ENCODE results near the gene EID1.
"Not testable (repeated sequence)": the region's sequence is repeated elsewhere in the genome, so short reads cannot be mapped to it uniquely, and the experiment has no call there.

The EID1 gene

GRCh38 chr15:48890375-48890972 is 12.5 kb downstream of the EID1 start:
- no peaks in the 10 kb centered on the region for H3K9me3 ChIP-seq (ENCODE audit: insufficient read depth, low read depth, low read length)
- H3K36me3 ChIP-seq (ENCODE audit: insufficient read depth, low read length), result no peaks in the 10 kb centered on the region
- H3K4me3 ChIP-seq (ENCODE audit: low read length), result no peak overlapping the region
- no peak overlapping the region for H3K9ac ChIP-seq (ENCODE audit: low read depth, low read length)
- no peak overlapping the region for H3K27ac ChIP-seq (ENCODE audit: low read depth, low read length)
- WGBS, result 90% methylated on average over 10 of the region's 10 CpGs
- H3K27me3 ChIP-seq (ENCODE audit: insufficient read depth, low read length), result no peaks in the 10 kb centered on the region
- no peaks in the 10 kb centered on the region for H3K4me1 ChIP-seq (ENCODE audit: insufficient read depth, low read length)

GRCh38 chr15:48891232-48891765 is 13.4 kb downstream of the EID1 start:
- no peaks in the 10 kb centered on the region for H3K9me3 ChIP-seq (ENCODE audit: insufficient read depth, low read depth, low read length)
- H3K27me3 ChIP-seq (ENCODE audit: insufficient read depth, low read length), result no peaks in the 10 kb centered on the region
- H3K4me3 ChIP-seq (ENCODE audit: low read length), result no peak overlapping the region
- H3K9ac ChIP-seq (ENCODE audit: low read depth, low read length), result no peak overlapping the region
- 88% methylated on average over 6 of the region's 6 CpGs for WGBS
- no peak overlapping the region for H3K27ac ChIP-seq (ENCODE audit: low read depth, low read length)
- no peaks in the 10 kb centered on the region for H3K36me3 ChIP-seq (ENCODE audit: insufficient read depth, low read length)
- H3K4me1 ChIP-seq (ENCODE audit: insufficient read depth, low read length), result no peaks in the 10 kb centered on the region

DNA sequence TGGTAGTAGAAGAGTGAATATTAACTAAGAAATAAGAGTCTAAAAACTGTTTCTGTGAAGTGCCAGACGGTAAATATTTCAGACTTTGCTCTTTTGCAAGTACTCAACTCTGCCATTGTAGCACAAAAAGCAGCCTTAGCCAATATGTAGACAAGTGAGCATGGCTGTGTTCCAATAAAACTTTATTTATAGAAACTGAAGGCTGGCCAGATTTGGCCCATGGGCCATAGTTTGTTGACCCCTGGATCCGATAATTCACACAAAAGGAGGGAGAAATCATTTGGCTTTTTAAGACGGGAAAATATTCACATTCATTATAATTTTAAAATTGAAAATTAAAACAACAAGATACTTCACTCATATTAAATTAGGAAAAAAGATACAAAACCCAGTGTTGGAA is 15.4 kb downstream of the EID1 start:
- no peaks in the 10 kb centered on the region for H3K27me3 ChIP-seq (ENCODE audit: insufficient read depth, low read length)
- no peaks in the 10 kb centered on the region for H3K9me3 ChIP-seq (ENCODE audit: insufficient read depth, low read depth, low read length)
- no peak overlapping the region for H3K4me3 ChIP-seq (ENCODE audit: low read length)
- peaks cover 17% of the 10 kb centered on the region for H3K4me1 ChIP-seq (ENCODE audit: insufficient read depth, low read length)
- no peak overlapping the region for H3K27ac ChIP-seq (ENCODE audit: low read depth, low read length)
- H3K36me3 ChIP-seq (ENCODE audit: insufficient read depth, low read length), result no peaks in the 10 kb centered on the region
- no peak overlapping the region for H3K9ac ChIP-seq (ENCODE audit: low read depth, low read length)
- 100% methylated on average over 2 of the region's 3 CpGs for WGBS

- WGBS, result 83% methylated on average over 12 of the region's 13 CpGs
- no peaks in the 10 kb centered on the region for H3K36me3 ChIP-seq (ENCODE audit: insufficient read depth, low read length)
- no peaks in the 10 kb centered on the region for H3K9me3 ChIP-seq (ENCODE audit: insufficient read depth, low read depth, low read length)
- no peak overlapping the region for H3K4me3 ChIP-seq (ENCODE audit: low read length)
- H3K4me1 ChIP-seq (ENCODE audit: insufficient read depth, low read length), result peaks cover 17% of the 10 kb centered on the region
- H3K9ac ChIP-seq (ENCODE audit: low read depth, low read length), result peak overlapping the region; percentile 36; the same call in 1 of the 2 replicates
- peak overlapping the region; percentile 32; the same call in 1 of the 2 replicates for H3K27ac ChIP-seq (ENCODE audit: low read depth, low read length)
- no peaks in the 10 kb centered on the region for H3K27me3 ChIP-seq (ENCODE audit: insufficient read depth, low read length)
Observed at GRCh38 chr15:48896869-48897814, 19.2 kb downstream of the EID1 start.

DNA sequence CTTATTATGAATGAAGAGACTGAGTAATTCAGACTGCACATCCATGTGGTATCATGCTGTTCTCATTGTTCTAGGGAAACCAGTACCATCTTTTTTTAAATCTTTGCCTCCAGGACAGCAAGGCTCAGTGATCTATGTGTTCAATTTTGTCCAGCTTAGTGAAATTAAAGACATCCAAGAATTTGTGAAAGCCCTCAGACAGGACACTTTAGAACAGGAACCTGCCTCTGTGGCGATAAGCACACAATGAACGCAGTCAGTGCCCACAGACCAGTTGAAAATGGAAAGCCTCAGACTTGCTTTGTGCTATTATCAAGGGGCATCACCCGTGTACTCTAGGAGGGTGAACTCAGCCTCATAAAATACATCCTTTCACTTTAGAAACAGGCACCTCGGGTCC is 20.1 kb downstream of the EID1 start:
- Histone ChIP-seq H3K9ac (ENCODE audit: low read depth, low read length) (no peak overlapping the region), H3K9me3 (ENCODE audit: insufficient read depth, low read depth, low read length) (no peaks in the 10 kb centered on the region), H3K4me3 (ENCODE audit: low read length) (no peak overlapping the region), H3K27me3 (ENCODE audit: insufficient read depth, low read length) (no peaks in the 10 kb centered on the region), H3K27ac (ENCODE audit: low read depth, low read length) (no peak overlapping the region), H3K36me3 (ENCODE audit: insufficient read depth, low read length) (no peaks in the 10 kb centered on the region), H3K4me1 (ENCODE audit: insufficient read depth, low read length) (peaks cover 17% of the 10 kb centered on the region)
- 95% methylated on average over 4 of the region's 4 CpGs for WGBS

- H3K27me3 ChIP-seq (ENCODE audit: insufficient read depth, low read length), result no peaks in the 10 kb centered on the region
- H3K9me3 ChIP-seq (ENCODE audit: insufficient read depth, low read depth, low read length), result no peaks in the 10 kb centered on the region
- WGBS, result 90% methylated on average over 2 of the region's 2 CpGs
- H3K27ac ChIP-seq (ENCODE audit: low read depth, low read length), result no peak overlapping the region
- H3K4me1 ChIP-seq (ENCODE audit: insufficient read depth, low read length), result peaks cover 17% of the 10 kb centered on the region
- H3K36me3 ChIP-seq (ENCODE audit: insufficient read depth, low read length), result no peaks in the 10 kb centered on the region
- H3K4me3 ChIP-seq (ENCODE audit: low read length), result no peak overlapping the region
- H3K9ac ChIP-seq (ENCODE audit: low read depth, low read length), result no peak overlapping the region
Observed at GRCh38 chr15:48898446-48898845, 20.5 kb downstream of the EID1 start.

DNA sequence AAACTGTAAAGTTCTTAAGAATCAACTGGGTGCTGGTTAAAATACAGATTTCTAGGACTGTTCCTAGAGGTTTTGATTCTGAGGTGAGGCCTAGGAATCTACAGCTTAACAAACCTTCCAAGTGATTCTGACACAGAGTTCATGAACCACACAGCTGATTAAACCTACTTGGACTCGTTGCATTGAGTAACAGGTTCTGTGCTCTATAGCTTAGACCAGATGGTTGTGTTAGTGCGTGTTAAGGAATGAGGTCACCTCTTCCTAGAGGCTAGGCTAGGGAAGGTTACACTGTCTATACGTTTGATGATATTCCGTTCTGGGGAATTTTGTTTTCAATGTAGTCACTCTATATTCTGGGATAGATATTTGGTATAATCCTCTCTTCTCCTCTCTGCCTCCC is 21.9 kb downstream of the EID1 start:
- Histone ChIP-seq H3K27ac (ENCODE audit: low read depth, low read length) (no peak overlapping the region), H3K4me3 (ENCODE audit: low read length) (no peak overlapping the region), H3K9me3 (ENCODE audit: insufficient read depth, low read depth, low read length) (no peaks in the 10 kb centered on the region), H3K4me1 (ENCODE audit: insufficient read depth, low read length) (peaks cover 17% of the 10 kb centered on the region), H3K27me3 (ENCODE audit: insufficient read depth, low read length) (no peaks in the 10 kb centered on the region), H3K9ac (ENCODE audit: low read depth, low read length) (no peak overlapping the region), H3K36me3 (ENCODE audit: insufficient read depth, low read length) (no peaks in the 10 kb centered on the region)
- WGBS, result 95% methylated on average over 3 of the region's 4 CpGs

DNA sequence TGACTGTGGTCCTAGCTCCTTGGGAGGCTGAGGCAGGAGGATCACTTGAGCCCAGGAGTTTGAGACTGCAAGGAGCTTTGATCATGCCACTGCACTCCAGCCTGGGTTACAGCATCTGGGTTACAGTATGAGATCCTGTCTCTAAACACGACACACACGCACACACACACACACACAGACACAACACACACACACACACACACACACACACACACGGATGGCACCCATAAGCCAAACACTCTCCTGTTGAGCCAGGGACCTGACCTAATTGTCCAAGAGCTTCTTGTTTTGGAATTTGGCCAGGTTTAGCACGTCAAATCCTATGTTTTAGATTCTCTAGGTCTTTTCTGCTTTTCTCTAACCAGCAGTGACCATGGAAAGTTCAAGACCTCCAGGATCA is 26.8 kb downstream of the EID1 start:
- H3K36me3 ChIP-seq (ENCODE audit: insufficient read depth, low read length), result no peaks in the 10 kb centered on the region
- no peaks in the 10 kb centered on the region for H3K9me3 ChIP-seq (ENCODE audit: insufficient read depth, low read depth, low read length)
- H3K4me3 ChIP-seq (ENCODE audit: low read length), result no peak overlapping the region
- no peak overlapping the region for H3K9ac ChIP-seq (ENCODE audit: low read depth, low read length)
- no peak overlapping the region for H3K27ac ChIP-seq (ENCODE audit: low read depth, low read length)
- H3K4me1 ChIP-seq (ENCODE audit: insufficient read depth, low read length), result no peaks in the 10 kb centered on the region
- WGBS, result 85% methylated on average over 4 of the region's 4 CpGs
- no peaks in the 10 kb centered on the region for H3K27me3 ChIP-seq (ENCODE audit: insufficient read depth, low read length)

DNA sequence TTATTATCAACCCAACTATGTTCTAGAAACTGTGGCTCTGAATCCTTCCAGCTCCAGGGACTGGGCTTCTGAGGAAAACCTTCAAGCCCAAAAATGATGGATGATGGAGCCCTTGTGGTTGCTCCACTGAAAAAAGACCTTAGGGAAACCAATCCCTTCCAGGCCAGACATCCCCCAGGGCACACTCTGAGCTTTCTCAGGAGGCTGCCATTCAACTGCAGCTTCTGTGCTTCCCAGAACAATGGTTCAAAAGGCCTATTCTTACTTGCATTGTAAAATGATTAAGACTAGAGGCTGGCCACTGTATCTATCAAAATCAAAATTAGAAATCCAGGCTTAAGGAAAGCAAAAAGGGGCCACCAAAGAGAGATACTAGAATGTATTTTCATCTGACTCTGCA is 27.3 kb downstream of the EID1 start:
- no peak overlapping the region for H3K4me3 ChIP-seq (ENCODE audit: low read length)
- no peak overlapping the region for H3K27ac ChIP-seq (ENCODE audit: low read depth, low read length)
- H3K9me3 ChIP-seq (ENCODE audit: insufficient read depth, low read depth, low read length), result no peaks in the 10 kb centered on the region
- H3K9ac ChIP-seq (ENCODE audit: low read depth, low read length), result no peak overlapping the region
- no peaks in the 10 kb centered on the region for H3K27me3 ChIP-seq (ENCODE audit: insufficient read depth, low read length)
- H3K36me3 ChIP-seq (ENCODE audit: insufficient read depth, low read length), result no peaks in the 10 kb centered on the region
- H3K4me1 ChIP-seq (ENCODE audit: insufficient read depth, low read length), result no peaks in the 10 kb centered on the region

GRCh38 chr15:48905847-48906246 is 27.9 kb downstream of the EID1 start:
- Histone ChIP-seq H3K27me3 (ENCODE audit: insufficient read depth, low read length) (no peaks in the 10 kb centered on the region), H3K9me3 (ENCODE audit: insufficient read depth, low read depth, low read length) (no peaks in the 10 kb centered on the region), H3K4me1 (ENCODE audit: insufficient read depth, low read length) (no peaks in the 10 kb centered on the region), H3K36me3 (ENCODE audit: insufficient read depth, low read length) (no peaks in the 10 kb centered on the region), H3K4me3 (ENCODE audit: low read length) (no peak overlapping the region), H3K9ac (ENCODE audit: low read depth, low read length) (no peak overlapping the region), H3K27ac (ENCODE audit: low read depth, low read length) (no peak overlapping the region)
- WGBS, result 92% methylated on average over 1 of the region's 1 CpG

GRCh38 chr15:48909313-48909712 is 31.4 kb downstream of the EID1 start:
- not testable (repeated sequence) for H3K36me3 ChIP-seq (ENCODE audit: insufficient read depth, low read length)
- 95% methylated on average over 2 of the region's 2 CpGs for WGBS

More at GRCh38 chr15:48909313-48909712, 31.4 kb downstream of the EID1 start:
- not testable (repeated sequence) for H3K9ac ChIP-seq (ENCODE audit: low read depth, low read length); H3K4me1 ChIP-seq (ENCODE audit: insufficient read depth, low read length); H3K27me3 ChIP-seq (ENCODE audit: insufficient read depth, low read length); H3K27ac ChIP-seq (ENCODE audit: low read depth, low read length); H3K9me3 ChIP-seq (ENCODE audit: insufficient read depth, low read depth, low read length); H3K4me3 ChIP-seq (ENCODE audit: low read length)
